Esophagus squamous epithelium (tissue), 5 donors: ENCODE measurements around the gene GMNN. TPM values are rescaled to one million over a fixed set of nuclear protein-coding genes. Genes with fewer than 3 reads are reported as not detected.

Source experiments
- DNase-seq: peaks from one replicate; lab custom pipeline; 2025; lab: John Stamatoyannopoulos, UW
- H3K27ac ChIP-seq, 4 donors: fragments of 200-600 bp; sonication (generic); one replicate each; pipeline ENCODE4 v1.5.1; 2016 to 2019; ENCODE audit warnings: mild to moderate bottlenecking in 1 of 4
- H3K27me3 ChIP-seq, 4 donors: fragments of 200-600 bp; sonication (generic); 1 replicate in 3 of 4; 2 replicates in 1 of 4; pipeline versions ENCODE4 v1.5.1 to v1.6.0; 2017 to 2021; ENCODE audit warnings: antibody characterized with exemption in 1 of 4
- H3K36me3 ChIP-seq, 3 donors: fragments of 200-600 bp; sonication (generic); one replicate each; pipeline ENCODE4 v1.5.1; 2016 to 2019
- H3K4me1 ChIP-seq, 3 donors: fragments of 200-600 bp; sonication (generic); one replicate each; pipeline ENCODE4 v1.5.1; 2017 to 2019
- H3K4me3 ChIP-seq, 4 donors: fragments of 200-600 bp; sonication (generic); 1 replicate in 3 of 4; 2 replicates in 1 of 4; pipeline ENCODE4 v1.5.1; 2016 to 2019; ENCODE audit warnings: mild to moderate bottlenecking in 2 of 4, moderate library complexity in 1 of 4
- H3K9me3 ChIP-seq, 3 donors: fragments of 200-600 bp; sonication (generic); one replicate each; pipeline ENCODE4 v1.5.1; 2016 to 2019
- POLR2A ChIP-seq, 4 donors: fragments of 450-650 bp; IDR thresholded peaks; one replicate each; pipeline ENCODE4 v1.6.1; 2017; ENCODE audit warnings: antibody characterized with exemption in 4 of 4, mild to moderate bottlenecking in 4 of 4, moderate library complexity in 3 of 4
- WGBS, 2 donors: methylation state at CpG; one replicate each; pipeline ENCODE4 v1.1.5; 2018; 5-methylcytosine and 5-hydroxymethylcytosine counted together
- intact Hi-C: fragments of 100-400 bp; cut with DNase I; formaldehyde crosslinking; loops from one replicate; pipeline ENCODE4 v1.15.0; 2022
- total RNA-seq, 4 donors: library from RNA; depleted of rRNA; stranded (reverse); fragments of >200 nt; gene quantifications; one replicate each; pipeline ENCODE4 v1.1.0, GENCODE V29; 2016
- TF ChIP-seq, protein P1 (sequence below), 6 experiments: fragments of 450-650 bp in 4 of 6; fragments of 200-600 bp in 2 of 6; sonication (generic) in 2 of 6; IDR thresholded peaks; one replicate each; pipeline ENCODE4 v1.5.1; 2016 to 2019; ENCODE audit warnings: antibody characterized with exemption in 6 of 6, mild to moderate bottlenecking in 4 of 6, moderate library complexity in 4 of 6
- donor health status: DM: yes; HTN: yes; CAD: no.

GMNN gene
- total RNA-seq, 4 donors from 2014 or later: 12.4 to 24.3 (median 16.3) TPM

DNA sequence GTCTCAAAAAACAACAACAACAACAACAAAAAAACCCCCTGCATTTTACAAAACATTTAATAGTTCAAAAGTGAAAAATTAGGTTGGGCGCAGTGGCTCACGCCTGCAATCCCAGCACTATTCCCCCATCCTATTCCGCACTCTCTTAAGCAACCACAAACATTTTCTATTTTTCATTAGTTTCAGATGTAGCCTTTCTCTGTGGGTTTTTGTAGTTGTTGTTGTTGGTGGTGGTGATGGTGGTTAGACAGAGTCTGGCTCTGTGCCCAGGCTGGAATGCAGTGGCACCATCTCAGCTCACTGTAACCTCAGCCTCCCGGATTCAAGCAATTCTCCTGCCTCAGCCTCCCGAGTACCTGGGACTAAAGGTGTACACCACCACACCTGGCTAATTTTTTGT, 6.4 kb upstream of the GMNN start:
- intact Hi-C loops: loop anchor here (10.0 kb wide), 1 partner anchor 54 kb away; the partner anchor contains the start of gene C6orf62
- Histone ChIP-seq H3K27me3 (no peaks in the 10 kb centered on the region), H3K4me3 (no peak overlapping the region), H3K4me1 (no peaks in the 10 kb centered on the region), H3K9me3 (no peaks in the 10 kb centered on the region), H3K36me3 (no peaks in the 10 kb centered on the region), H3K27ac (no peak overlapping the region)
- TF ChIP-seq, protein P1, sequence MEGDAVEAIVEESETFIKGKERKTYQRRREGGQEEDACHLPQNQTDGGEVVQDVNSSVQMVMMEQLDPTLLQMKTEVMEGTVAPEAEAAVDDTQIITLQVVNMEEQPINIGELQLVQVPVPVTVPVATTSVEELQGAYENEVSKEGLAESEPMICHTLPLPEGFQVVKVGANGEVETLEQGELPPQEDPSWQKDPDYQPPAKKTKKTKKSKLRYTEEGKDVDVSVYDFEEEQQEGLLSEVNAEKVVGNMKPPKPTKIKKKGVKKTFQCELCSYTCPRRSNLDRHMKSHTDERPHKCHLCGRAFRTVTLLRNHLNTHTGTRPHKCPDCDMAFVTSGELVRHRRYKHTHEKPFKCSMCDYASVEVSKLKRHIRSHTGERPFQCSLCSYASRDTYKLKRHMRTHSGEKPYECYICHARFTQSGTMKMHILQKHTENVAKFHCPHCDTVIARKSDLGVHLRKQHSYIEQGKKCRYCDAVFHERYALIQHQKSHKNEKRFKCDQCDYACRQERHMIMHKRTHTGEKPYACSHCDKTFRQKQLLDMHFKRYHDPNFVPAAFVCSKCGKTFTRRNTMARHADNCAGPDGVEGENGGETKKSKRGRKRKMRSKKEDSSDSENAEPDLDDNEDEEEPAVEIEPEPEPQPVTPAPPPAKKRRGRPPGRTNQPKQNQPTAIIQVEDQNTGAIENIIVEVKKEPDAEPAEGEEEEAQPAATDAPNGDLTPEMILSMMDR (IDR thresholded peaks at IDR 0.05): no peak
- TF ChIP-seq POLR2A (IDR thresholded peaks at IDR 0.05): no peak
- DNase-seq: no peak
- 86% methylated on average over 5 of the region's 5 CpGs for WGBS, 2 donors

DNA sequence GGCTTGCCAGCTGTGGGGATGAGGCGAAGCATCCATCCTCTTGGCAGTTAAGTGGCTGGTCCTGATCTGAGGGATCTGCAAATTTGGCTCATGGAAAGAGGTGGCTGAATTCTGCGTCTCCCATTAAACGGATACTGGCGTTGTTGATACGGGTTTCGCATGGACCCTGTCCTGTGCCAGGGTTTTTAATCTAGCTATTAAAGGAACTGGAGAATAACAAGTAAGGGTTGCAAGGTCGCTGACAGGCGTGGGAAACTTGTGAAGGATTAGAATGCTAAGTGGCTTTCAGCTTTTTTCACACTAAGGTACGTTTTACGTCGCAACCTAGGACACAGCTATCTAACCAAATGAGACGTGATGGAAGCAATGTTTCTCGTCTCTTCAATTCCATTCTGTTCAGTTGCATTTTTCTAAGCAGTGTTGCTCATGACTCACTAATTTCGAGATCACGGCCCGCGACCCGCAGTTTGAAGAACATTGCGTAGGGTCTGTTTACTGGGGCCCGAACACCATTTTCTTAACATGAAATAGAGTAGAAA, 852 bp downstream of the GMNN start:
- peak overlapping the region; percentile 95 to 99 (median 98) for H3K27ac ChIP-seq
- H3K36me3 ChIP-seq: peaks cover 0 to 3% (median 0%) of the 10 kb centered on the region in 3 donors
- TF ChIP-seq POLR2A (IDR thresholded peaks at IDR 0.05): no peak
- TF ChIP-seq, protein P1 (IDR thresholded peaks at IDR 0.05): no peak
- H3K4me3 ChIP-seq: peak overlapping the region; percentile 91 to 99 (median 96)
- H3K27me3 ChIP-seq: no peaks in the 10 kb centered on the region
- intact Hi-C loops: no loop called here
- DNase-seq: no peak
- 3% methylated on average over 19 to 20 of the region's 20 CpGs for WGBS, 2 donors
- H3K9me3 ChIP-seq: no peaks in the 10 kb centered on the region
- H3K4me1 ChIP-seq: peaks cover 8 to 46% (median 9%) of the 10 kb centered on the region in 3 donors

DNA sequence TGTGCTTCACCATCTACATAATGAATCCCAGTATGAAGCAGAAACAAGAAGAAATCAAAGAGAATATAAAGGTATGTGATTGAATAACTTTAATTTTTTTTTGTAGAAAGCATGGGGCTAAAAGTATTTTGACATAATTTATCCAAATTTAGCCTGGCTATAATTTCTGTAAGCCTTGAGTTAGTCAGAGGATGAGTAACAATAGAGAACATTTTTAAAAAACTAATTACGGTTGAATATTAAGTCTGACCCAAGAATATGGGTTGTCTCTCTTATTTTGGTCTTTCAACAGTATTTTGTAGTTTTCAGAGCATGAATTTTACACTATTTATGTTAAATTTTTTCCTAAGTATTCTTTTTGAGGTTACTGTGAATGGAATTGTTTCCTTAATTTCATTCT, 2.5 kb downstream of the GMNN start:
- no peak for DNase-seq
- Histone ChIP-seq H3K27ac (no peak overlapping the region), H3K9me3 (no peaks in the 10 kb centered on the region), H3K36me3 (peaks cover 0 to 19% (median 3%) of the 10 kb centered on the region in 3 donors), H3K4me1 (peaks cover 8 to 46% (median 9%) of the 10 kb centered on the region in 3 donors), H3K27me3 (no peaks in the 10 kb centered on the region), H3K4me3 (peak overlapping the region in 1 of 4 donors; percentile 91)
- TF ChIP-seq POLR2A (IDR thresholded peaks at IDR 0.05): no peak
- TF ChIP-seq, protein P1 (IDR thresholded peaks at IDR 0.05): no peak
- intact Hi-C loops: no loop called here
- 26 to 40% methylated on average over 1 of the region's 1 CpG for WGBS, 2 donors

DNA sequence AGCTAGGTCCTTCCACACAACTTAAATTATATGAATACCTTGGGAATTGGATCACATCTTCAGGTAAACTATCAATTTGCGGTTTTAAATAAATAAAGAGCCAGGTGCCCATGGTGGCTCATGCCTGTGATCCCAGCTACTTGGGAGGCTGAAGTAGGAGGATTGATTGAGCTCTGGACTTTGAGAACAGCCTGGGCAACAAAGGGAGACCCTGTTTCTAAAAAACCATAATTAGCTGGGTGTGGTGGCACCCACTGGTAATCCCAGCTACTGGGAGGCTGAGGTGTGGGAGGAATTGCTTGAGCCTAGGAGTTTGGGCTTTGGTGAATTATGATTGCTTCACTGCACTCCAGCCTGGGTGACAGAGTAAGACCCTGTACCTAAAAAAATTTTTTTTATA, 3.4 kb downstream of the GMNN start:
- WGBS, 2 donors: 87 to 100% methylated on average over 1 of the region's 1 CpG
- no peaks in the 10 kb centered on the region for H3K27me3 ChIP-seq
- no peak overlapping the region for H3K4me3 ChIP-seq
- intact Hi-C loops: no loop called here
- no peaks in the 10 kb centered on the region for H3K9me3 ChIP-seq
- TF ChIP-seq, protein P1 (IDR thresholded peaks at IDR 0.05): no peak
- no peak for TF ChIP-seq POLR2A (IDR thresholded peaks at IDR 0.05)
- H3K4me1 ChIP-seq: peaks cover 8 to 46% (median 9%) of the 10 kb centered on the region in 3 donors
- no peak for DNase-seq
- no peak overlapping the region for H3K27ac ChIP-seq
- peaks cover 0 to 28% (median 3%) of the 10 kb centered on the region in 3 donors for H3K36me3 ChIP-seq

DNA sequence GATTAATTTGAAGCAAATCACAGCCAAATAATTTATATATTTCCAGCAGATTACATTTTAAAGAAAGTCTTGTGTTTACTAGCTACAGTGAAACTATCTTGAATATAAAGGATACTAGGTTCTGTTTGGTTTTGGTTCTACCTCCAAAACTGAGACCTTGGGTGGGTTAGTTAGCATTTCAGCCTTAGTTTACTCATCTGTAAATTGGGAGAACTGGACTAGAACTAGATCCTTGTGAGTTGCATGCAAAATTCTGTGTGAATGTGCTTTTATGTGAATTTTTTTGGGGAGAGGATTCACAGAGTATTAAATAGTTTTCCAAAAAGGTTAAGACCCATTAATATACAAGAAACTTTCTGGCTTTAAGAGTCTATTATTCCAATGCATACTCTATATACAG, 4.1 kb downstream of the GMNN start:
- H3K36me3 ChIP-seq: peaks cover 0 to 36% (median 3%) of the 10 kb centered on the region in 3 donors
- TF ChIP-seq, protein P1 (IDR thresholded peaks at IDR 0.05): no peak
- no peak for TF ChIP-seq POLR2A (IDR thresholded peaks at IDR 0.05)
- DNase-seq: no peak
- H3K9me3 ChIP-seq: no peaks in the 10 kb centered on the region
- no peak overlapping the region for H3K4me3 ChIP-seq
- no peak overlapping the region for H3K27ac ChIP-seq
- H3K4me1 ChIP-seq: peaks cover 8 to 46% (median 9%) of the 10 kb centered on the region in 3 donors
- intact Hi-C loops: no loop called here
- no peaks in the 10 kb centered on the region for H3K27me3 ChIP-seq
